ENCODE results near the gene CGRRF1.

Gene CGRRF1

DNA sequence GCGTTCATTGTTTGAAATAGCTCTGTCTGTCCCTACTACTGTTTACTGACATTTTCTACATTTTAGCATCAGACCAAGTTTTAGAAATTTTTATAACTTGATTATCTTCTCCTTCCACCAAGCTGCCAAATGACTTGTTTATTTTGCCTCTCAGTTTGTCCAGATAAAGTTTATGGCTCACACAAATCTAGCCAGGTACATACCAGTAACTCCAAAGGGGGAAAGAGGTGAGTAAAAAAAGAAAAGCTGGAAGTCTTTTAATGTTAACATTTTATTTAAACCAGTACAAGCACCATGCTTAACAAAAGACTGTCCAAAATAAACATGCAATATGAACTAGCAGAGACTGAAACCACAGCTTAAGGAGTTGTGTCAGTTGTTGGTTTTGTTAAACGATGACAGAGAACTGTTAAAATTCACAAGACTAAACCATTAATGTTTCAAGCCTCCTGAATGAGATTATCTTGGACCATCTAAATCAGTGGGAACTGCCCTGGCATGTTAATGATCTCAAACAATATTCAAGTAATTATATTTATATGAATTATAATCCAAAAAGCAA lies 35.4 kb upstream of the CGRRF1 start:
- DNase-seq (ENCODE audit: low read depth) = no peak
- H3K4me3 ChIP-seq (ENCODE audit: low read length) = no peak overlapping the region

DNA sequence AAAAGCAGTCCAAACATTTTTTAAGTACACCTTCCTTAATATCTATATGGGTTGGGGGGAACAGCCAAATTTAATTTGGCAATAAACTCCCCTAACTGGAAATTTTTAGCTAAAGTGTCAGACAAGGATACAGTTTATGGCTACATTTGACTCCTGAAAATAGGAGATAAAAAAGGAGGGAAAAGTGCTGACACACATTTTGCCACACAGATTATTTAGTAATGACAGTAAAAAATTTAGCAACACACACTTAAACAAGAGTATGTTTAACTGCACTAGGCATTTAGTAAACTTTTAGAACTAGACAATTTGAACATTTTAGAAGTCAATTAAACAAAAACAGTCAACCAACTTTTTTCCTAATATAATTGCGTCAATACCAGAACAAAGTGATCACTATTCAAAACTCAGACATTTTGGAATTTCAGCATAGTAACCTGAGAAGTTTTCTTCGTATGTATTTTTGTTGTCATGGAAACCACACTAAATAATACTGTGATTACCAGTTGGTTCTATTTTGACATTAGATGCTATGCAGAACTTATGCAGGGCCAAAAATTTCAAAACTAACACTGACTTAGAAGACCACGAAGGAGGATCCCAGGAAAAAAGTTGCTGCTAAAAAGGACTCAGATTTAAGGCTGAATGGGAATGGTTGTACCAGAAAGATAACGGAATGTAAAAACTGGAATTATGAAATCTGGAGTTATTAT lies 34.4 kb upstream of the CGRRF1 start:
- H3K4me3 ChIP-seq (ENCODE audit: low read length) = no peak overlapping the region
- TF ChIP-seq, protein P1, sequence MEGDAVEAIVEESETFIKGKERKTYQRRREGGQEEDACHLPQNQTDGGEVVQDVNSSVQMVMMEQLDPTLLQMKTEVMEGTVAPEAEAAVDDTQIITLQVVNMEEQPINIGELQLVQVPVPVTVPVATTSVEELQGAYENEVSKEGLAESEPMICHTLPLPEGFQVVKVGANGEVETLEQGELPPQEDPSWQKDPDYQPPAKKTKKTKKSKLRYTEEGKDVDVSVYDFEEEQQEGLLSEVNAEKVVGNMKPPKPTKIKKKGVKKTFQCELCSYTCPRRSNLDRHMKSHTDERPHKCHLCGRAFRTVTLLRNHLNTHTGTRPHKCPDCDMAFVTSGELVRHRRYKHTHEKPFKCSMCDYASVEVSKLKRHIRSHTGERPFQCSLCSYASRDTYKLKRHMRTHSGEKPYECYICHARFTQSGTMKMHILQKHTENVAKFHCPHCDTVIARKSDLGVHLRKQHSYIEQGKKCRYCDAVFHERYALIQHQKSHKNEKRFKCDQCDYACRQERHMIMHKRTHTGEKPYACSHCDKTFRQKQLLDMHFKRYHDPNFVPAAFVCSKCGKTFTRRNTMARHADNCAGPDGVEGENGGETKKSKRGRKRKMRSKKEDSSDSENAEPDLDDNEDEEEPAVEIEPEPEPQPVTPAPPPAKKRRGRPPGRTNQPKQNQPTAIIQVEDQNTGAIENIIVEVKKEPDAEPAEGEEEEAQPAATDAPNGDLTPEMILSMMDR (conservative IDR thresholded peaks at IDR 0.05; ENCODE audit: low read depth, low read length) = no peak
- DNase-seq (ENCODE audit: low read depth) = peak; percentile 12

More for the DNA sequence above, 35.4 kb upstream of the CGRRF1 start:
- TF ChIP-seq, protein P1 (conservative IDR thresholded peaks at IDR 0.05; ENCODE audit: low read depth, low read length) = no peak

DNA sequence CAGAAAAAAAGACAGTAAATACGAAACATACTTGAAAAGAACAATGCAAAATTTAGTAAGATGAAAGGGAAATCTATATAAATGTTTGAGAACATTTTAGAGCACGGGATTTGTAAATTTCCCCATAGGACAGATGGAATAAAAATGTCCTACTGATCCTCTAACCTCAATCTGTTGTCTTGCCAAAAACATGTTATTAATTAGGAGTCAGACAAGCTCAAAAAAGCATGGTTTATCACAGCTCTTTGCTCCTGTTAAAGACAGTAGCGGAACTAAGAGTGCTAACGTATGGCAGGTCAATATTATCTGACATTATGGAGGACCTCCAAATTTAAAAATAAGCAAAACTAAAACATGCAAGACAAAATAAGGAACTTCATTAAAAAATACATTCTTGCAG lies 33.8 kb upstream of the CGRRF1 start:
- no peak for DNase-seq (ENCODE audit: low read depth)
- no peak overlapping the region for H3K4me3 ChIP-seq (ENCODE audit: low read length)
- TF ChIP-seq, protein P1 (conservative IDR thresholded peaks at IDR 0.05; ENCODE audit: low read depth, low read length) = no peak

DNA sequence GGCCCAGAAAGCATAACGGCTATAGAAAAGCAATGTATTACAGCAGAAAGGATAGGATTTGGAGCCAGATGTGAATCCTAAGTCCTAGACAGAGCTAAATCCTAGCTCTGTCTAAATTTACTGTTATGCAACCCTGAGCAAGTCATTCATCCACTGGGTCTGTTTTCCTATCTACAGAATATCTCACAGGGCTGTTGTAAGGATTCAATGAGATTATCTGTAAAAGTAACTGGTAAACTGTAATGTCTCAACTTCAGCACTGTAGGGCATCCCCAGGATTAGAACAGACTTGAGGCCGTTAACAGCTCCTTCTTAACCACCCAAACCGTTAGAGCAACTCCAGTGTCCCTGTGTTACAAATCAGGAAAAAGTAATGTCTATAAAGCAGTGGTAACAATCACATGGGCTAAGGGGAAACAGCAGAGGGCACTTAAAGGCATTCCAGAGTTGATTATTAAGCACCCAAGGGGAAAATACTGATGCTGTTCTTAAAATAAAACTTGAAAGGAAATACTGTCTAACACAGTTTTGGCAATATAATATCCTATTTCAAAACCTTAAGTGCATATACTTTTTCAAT lies 31.0 kb upstream of the CGRRF1 start:
- TF ChIP-seq, protein P1 (conservative IDR thresholded peaks at IDR 0.05; ENCODE audit: low read depth, low read length) = no peak
- H3K4me3 ChIP-seq (ENCODE audit: low read length) = no peak overlapping the region
- DNase-seq (ENCODE audit: low read depth) = no peak

DNA sequence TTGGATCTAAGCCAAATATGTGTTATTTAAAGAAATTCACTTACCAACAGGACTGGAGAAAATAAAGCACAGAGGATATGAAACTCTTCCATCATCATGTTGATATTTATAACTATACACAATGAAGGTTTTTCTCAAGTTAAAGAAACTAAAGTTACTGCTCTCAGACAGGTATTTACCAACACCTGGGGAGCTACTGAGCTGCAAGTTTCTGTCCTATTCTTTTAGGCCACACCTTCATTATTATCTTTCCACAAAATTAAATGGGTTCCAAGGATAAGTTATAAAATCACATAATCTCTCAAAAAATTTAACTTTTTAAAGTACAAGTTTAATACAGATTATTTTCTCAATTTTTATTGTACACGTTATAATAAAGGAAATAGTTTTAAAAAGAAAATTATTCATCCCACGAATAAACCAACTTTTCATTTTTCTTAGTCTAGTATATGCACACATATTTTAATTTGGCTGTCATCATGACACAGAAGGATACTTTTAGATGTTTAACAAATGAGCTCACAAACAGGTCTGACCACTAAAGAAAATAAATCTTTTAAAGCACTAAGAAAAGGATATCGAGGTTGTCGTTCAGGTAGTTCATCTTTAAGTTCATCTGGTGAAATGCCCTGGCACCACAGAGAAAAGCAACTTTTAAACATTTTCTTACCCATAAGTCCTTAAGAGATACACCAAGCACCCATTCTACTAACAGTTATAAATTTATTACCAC lies 28.7 kb upstream of the CGRRF1 start:
- no peak for DNase-seq (ENCODE audit: low read depth)
- no peak overlapping the region for H3K4me3 ChIP-seq (ENCODE audit: low read length)
- TF ChIP-seq, protein P1 (conservative IDR thresholded peaks at IDR 0.05; ENCODE audit: low read depth, low read length) = no peak

DNA sequence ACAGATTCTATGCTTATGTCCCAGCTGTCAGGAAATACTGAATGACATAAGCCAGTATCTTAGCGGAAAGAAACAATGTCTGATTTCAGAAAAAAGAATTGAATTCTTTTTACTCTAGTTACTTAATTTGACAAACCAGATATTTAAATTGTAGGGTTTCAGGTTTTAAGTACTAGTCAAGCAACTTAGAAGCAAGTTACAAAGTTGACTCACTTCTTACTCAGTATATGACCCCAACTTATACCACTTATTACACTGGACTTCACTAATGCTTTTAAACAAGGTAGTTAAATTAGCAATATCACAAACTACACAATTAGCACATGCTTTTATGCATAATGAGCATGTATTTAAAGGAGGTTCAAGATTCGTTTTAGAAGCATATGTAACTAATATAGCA lies 28.0 kb upstream of the CGRRF1 start:
- TF ChIP-seq, protein P1 (conservative IDR thresholded peaks at IDR 0.05; ENCODE audit: low read depth, low read length) = no peak
- no peak for DNase-seq (ENCODE audit: low read depth)
- no peak overlapping the region for H3K4me3 ChIP-seq (ENCODE audit: low read length)

Data from retinal pigment epithelial cell (primary cell).